ENCODE measurements around the gene RAI1.
"Not testable (repeated sequence)": the region's sequence is repeated elsewhere in the genome, so short reads cannot be mapped to it uniquely, and the experiment has no call there.

GRCh38 chr17:17639661-17640270 lies 41.5 kb upstream of the RAI1 start:
- not testable (repeated sequence) for TF ChIP-seq CTCF, POLR2AphosphoS5, POLR2A, EP300 (IDR thresholded peaks at IDR 0.05)

Measured in suprapubic skin (tissue), 4 donors.